Upper lobe of left lung (tissue), 4 donors: ENCODE data around the gene GPRASP2.
"Not testable (repeated sequence)": the region's sequence is repeated elsewhere in the genome, so short reads cannot be mapped to it uniquely, and the experiment has no call there.

Source experiments
- CTCF ChIP-seq, 6 experiments: fragments of 450-650 bp in 4 of 6; fragments of 200-600 bp in 2 of 6; sonication (generic) in 2 of 6; IDR thresholded peaks; one replicate each; pipeline ENCODE4 v1.5.1; 2016 to 2019; ENCODE audit warnings: antibody characterized with exemption in 6 of 6
- EP300 ChIP-seq, 4 donors: sonication (generic); formaldehyde crosslinking; IDR thresholded peaks; one replicate each; pipeline ENCODE4 v1.5.1; 2017; ENCODE audit warnings: antibody characterized with exemption in 4 of 4, control low read depth in 2 of 4
- POLR2A ChIP-seq, 4 donors: fragments of 450-650 bp; IDR thresholded peaks; one replicate each; pipeline ENCODE4 v1.5.1; 2016 to 2017; ENCODE audit warnings: antibody characterized with exemption in 4 of 4, mild to moderate bottlenecking in 2 of 4
- POLR2AphosphoS5 ChIP-seq, 2 donors: sonication (generic); formaldehyde crosslinking; IDR thresholded peaks; one replicate each; pipeline ENCODE4 v1.5.1; 2017; ENCODE audit warnings: antibody characterized with exemption in 2 of 2

- not testable (repeated sequence) for TF ChIP-seq CTCF, POLR2AphosphoS5, EP300, POLR2A (IDR thresholded peaks at IDR 0.05)
Observed at GRCh38 chrX:102667034-102667433, 45.2 kb upstream of the GPRASP2 start.
